DMS53 treated with DMSO at 0.1 percent for 48 hours (cell line): ENCODE data around the gene MCM3AP.
A peak's percentile ranks its signal among the peaks of the same experiment; 100 is the strongest.

Source experiments
- DNase-seq: peaks from one replicate; lab custom pipeline; 2025; ENCODE audit not compliant: unreplicated experiment; lab: John Stamatoyannopoulos, UW

Gene MCM3AP

GRCh38 chr21:46285206-46285661, at the start of gene MCM3AP:
TSS of gene MCM3AP (minus strand) at chr21:46285611. CDS start at chr21:46285286, 325 bp downstream.
- no peak for DNase-seq

- no peak for DNase-seq
These were observed 49.1 kb upstream of the MCM3AP start for GRCh38 chr21:46334351-46335140.

- no peak for DNase-seq
These were observed 44.4 kb upstream of the MCM3AP start for GRCh38 chr21:46329796-46330195.

GRCh38 chr21:46328151-46328550, 42.7 kb upstream of the MCM3AP start:
- no peak for DNase-seq

- DNase-seq = no peak
These were observed 42.3 kb upstream of the MCM3AP start for GRCh38 chr21:46327711-46328110.

GRCh38 chr21:46326110-46326703, 40.8 kb upstream of the MCM3AP start:
- no peak for DNase-seq

- no peak for DNase-seq
These were observed 39.9 kb upstream of the MCM3AP start for GRCh38 chr21:46325073-46325912.

GRCh38 chr21:46324390-46325072, 39.1 kb upstream of the MCM3AP start:
- peak; percentile 59 for DNase-seq

GRCh38 chr21:46323710-46324389, 38.4 kb upstream of the MCM3AP start, which contains the start of the genes C21orf58 and PCNT:
TSS of gene C21orf58 (minus strand) at chr21:46323870. CDS start at chr21:46322738, 1,132 bp downstream.
TSS of gene PCNT (plus strand) at chr21:46324156. CDS start at chr21:46324229, 73 bp downstream.
- peak; percentile 88 for DNase-seq

GRCh38 chr21:46323227-46323709, 37.9 kb upstream of the MCM3AP start:
- no peak for DNase-seq

- no peak for DNase-seq
These were observed 37.2 kb upstream of the MCM3AP start for GRCh38 chr21:46322351-46323226.

GRCh38 chr21:46320331-46320801, 35.0 kb upstream of the MCM3AP start:
- DNase-seq = no peak

GRCh38 chr21:46319186-46319585, 33.8 kb upstream of the MCM3AP start:
- no peak for DNase-seq

GRCh38 chr21:46318464-46318845, 33.0 kb upstream of the MCM3AP start:
- DNase-seq = no peak

GRCh38 chr21:46317710-46318463, 32.5 kb upstream of the MCM3AP start:
- DNase-seq = peak; percentile 5

GRCh38 chr21:46316708-46317324, 31.4 kb upstream of the MCM3AP start:
- no peak for DNase-seq

GRCh38 chr21:46314441-46315020, 29.1 kb upstream of the MCM3AP start:
- DNase-seq = no peak
